ENCODE data around the gene CLMP.

DNA sequence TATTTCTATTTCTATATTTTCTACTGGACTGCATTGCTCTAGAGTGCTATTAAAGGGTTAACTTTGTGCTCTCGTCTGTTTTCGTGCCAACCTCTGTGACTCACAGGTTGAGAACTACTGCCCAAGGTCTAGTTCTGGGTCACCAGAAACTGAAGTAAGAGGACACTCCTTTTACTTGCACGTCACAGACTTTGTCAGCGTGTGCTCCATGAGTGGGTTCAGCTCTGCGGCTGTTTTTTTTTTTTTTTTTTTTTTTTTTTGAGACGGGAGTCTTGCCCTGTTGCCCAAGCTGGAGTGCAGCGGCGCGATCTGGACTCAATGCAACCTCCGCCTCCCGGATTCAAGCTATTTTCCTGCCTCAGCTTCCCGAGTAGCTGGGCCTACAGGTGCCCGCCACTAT, 49.8 kb downstream of the CLMP start:
- TF ChIP-seq, protein P1, sequence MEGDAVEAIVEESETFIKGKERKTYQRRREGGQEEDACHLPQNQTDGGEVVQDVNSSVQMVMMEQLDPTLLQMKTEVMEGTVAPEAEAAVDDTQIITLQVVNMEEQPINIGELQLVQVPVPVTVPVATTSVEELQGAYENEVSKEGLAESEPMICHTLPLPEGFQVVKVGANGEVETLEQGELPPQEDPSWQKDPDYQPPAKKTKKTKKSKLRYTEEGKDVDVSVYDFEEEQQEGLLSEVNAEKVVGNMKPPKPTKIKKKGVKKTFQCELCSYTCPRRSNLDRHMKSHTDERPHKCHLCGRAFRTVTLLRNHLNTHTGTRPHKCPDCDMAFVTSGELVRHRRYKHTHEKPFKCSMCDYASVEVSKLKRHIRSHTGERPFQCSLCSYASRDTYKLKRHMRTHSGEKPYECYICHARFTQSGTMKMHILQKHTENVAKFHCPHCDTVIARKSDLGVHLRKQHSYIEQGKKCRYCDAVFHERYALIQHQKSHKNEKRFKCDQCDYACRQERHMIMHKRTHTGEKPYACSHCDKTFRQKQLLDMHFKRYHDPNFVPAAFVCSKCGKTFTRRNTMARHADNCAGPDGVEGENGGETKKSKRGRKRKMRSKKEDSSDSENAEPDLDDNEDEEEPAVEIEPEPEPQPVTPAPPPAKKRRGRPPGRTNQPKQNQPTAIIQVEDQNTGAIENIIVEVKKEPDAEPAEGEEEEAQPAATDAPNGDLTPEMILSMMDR (IDR thresholded peaks at IDR 0.05), result no peak
- TF ChIP-seq POLR2A (IDR thresholded peaks at IDR 0.05; ENCODE audit: low read depth), result no peak
- TF ChIP-seq POLR2AphosphoS5 (IDR thresholded peaks at IDR 0.05), result no peak
- TF ChIP-seq EP300 (IDR thresholded peaks at IDR 0.05), result no peak

Measured in esophagus muscularis mucosa (tissue), 4 donors.